PC-3 (cell line): ENCODE measurements around the gene OR7G1. TPM values are rescaled to one million over a fixed set of nuclear protein-coding genes. Genes with fewer than 3 reads are reported as not detected.

Experiments used
- ATAC-seq: fragments of 200-7000 bp; cut with Tn5 transposase; 2 replicates; pipeline ENCODE4 v1.9.1; 2020; ENCODE audit warnings: mild to moderate bottlenecking, moderate library complexity
- BruUV-seq: library from RNA; stranded (reverse); fragments of 400-500 nt; replicated peaks from 2 replicates; lab custom pipeline; 2021; lab: Mats Ljungman, UMichigan
- CTCF ChIA-PET: fragments of 300-600 bp; sonication (Branson Sonifier 250); formaldehyde crosslinking; loops from one replicate; lab custom pipeline; 2022; ENCODE audit warnings: antibody characterized with exemption; lab: Charles Lee
- POLR2A ChIA-PET: fragments of 300-600 bp; sonication (Branson Sonifier 250); formaldehyde crosslinking; loops from one replicate; lab custom pipeline; 2022; ENCODE audit warnings: antibody characterized with exemption; ENCODE audit not compliant: unreplicated experiment; lab: Charles Lee
- DNase-seq: peaks from one replicate; pipeline ENCODE4 v3.0.0-alpha.2; 2015
- H2AFZ ChIP-seq: fragments of 300-600 bp; sonication (generic); 2 replicates; pipeline ENCODE4 v1.6.0; 2016; ENCODE audit warnings: antibody characterized with exemption, low read length
- H3F3A ChIP-seq: fragments of 300-600 bp; sonication (generic); one replicate; pipeline ENCODE4 v1.6.0; 2017; ENCODE audit warnings: antibody characterized with exemption, low read length, control low read depth, mild to moderate bottlenecking; ENCODE audit not compliant: unreplicated experiment
- H3K27ac ChIP-seq: fragments of 300-600 bp; sonication (generic); 2 replicates; pipeline ENCODE4 v1.5.1; 2016; ENCODE audit warnings: mild to moderate bottlenecking, low read length
- H3K27me3 ChIP-seq: fragments of 300-600 bp; sonication (generic); 2 replicates; pipeline ENCODE4 v1.6.1; 2016; ENCODE audit warnings: low read length, mixed read lengths
- H3K36me3 ChIP-seq: fragments of 300-600 bp; sonication (generic); 2 replicates; pipeline ENCODE4 v1.6.1; 2016; ENCODE audit warnings: low read depth, mixed run types, low read length, mixed read lengths
- H3K4me1 ChIP-seq: fragments of 300-600 bp; sonication (generic); 2 replicates; pipeline ENCODE4 v1.5.1; 2016; ENCODE audit warnings: low read length; ENCODE audit not compliant: insufficient read depth
- H3K4me2 ChIP-seq: fragments of 300-600 bp; sonication (generic); 2 replicates; pipeline ENCODE4 v1.6.0; 2016; ENCODE audit warnings: low read length
- H3K4me3 ChIP-seq: fragments of 300-600 bp; sonication (generic); 2 replicates; pipeline ENCODE4 v1.5.1; 2016; ENCODE audit warnings: mild to moderate bottlenecking, low read length, mixed read lengths
- H3K79me2 ChIP-seq: fragments of 300-600 bp; sonication (generic); 2 replicates; pipeline ENCODE4 v1.6.1; 2017; ENCODE audit warnings: low read length, mixed read lengths
- H3K9ac ChIP-seq: fragments of 300-600 bp; sonication (generic); 2 replicates; pipeline ENCODE4 v1.6.0; 2016; ENCODE audit warnings: mild to moderate bottlenecking, low read length
- H3K9me2 ChIP-seq: fragments of 300-600 bp; sonication (generic); replicated peaks from 2 replicates; pipeline ENCODE4 v1.6.1; 2016; ENCODE audit warnings: mixed run types, low read length, mixed read lengths
- H3K9me3 ChIP-seq: fragments of 300-600 bp; sonication (generic); 2 replicates; pipeline ENCODE4 v1.6.1; 2016; ENCODE audit warnings: low read length, mixed read lengths
- H4K20me1 ChIP-seq: fragments of 300-600 bp; sonication (generic); 2 replicates; pipeline ENCODE4 v1.6.1; 2016; ENCODE audit warnings: low read length, mixed read lengths
- CTCF ChIP-seq: fragments of 300-600 bp; sonication (generic); conservative IDR thresholded peaks from 2 replicates; pipeline ENCODE4 v1.5.1; 2017; ENCODE audit warnings: antibody characterized with exemption, low read depth, mild to moderate bottlenecking, low read length
- EZH2 ChIP-seq: fragments of 300-600 bp; sonication (generic); IDR thresholded peaks from one replicate; pipeline ENCODE4 v1.6.1; 2017; ENCODE audit warnings: antibody characterized with exemption, mild to moderate bottlenecking, low read length; ENCODE audit not compliant: unreplicated experiment
- EZH2phosphoT487 ChIP-seq: fragments of 300-600 bp; sonication (generic); IDR thresholded peaks from 2 replicates; pipeline ENCODE4 v1.6.1; 2018; ENCODE audit warnings: mild to moderate bottlenecking, antibody characterized with exemption, low read length, borderline replicate concordance
- intact Hi-C: fragments of 100-400 bp; cut with micrococcal nuclease; formaldehyde crosslinking; loops from 2 replicates; pipeline ENCODE4 v1.9.0; 2023
- total RNA-seq: library from RNA; depleted of rRNA; stranded (reverse); fragments of >200 nt; gene quantifications from 2 replicates; pipeline ENCODE4 v1.2.3, GENCODE V29; 2014

Gene OR7G1
- total RNA-seq, 1 experiment from 2014 or later, result not detected

- H3K9me2 ChIP-seq, result no peaks in the 10 kb centered on the region
- intact Hi-C loops, result no loop called here
- H3K9me3 ChIP-seq, result peaks cover 67% of the 10 kb centered on the region
- 0 out of 2 replicates have a peak, but pooled peaks cover 8% of the 10 kb centered on the region for H4K20me1 ChIP-seq
- no peak for ATAC-seq
- peaks cover 100% of the 10 kb centered on the region for H3K79me2 ChIP-seq
- H3F3A ChIP-seq, result no peaks in the 10 kb centered on the region
- peaks cover 97% of the 10 kb centered on the region for H3K36me3 ChIP-seq
- ChIA-PET POLR2A (no interaction called here), CTCF (no interaction called here)
- H3K4me1 ChIP-seq, result peaks cover 12% of the 10 kb centered on the region
- no peaks in the 10 kb centered on the region for H3K27me3 ChIP-seq
- H3K4me3 ChIP-seq, result no peak overlapping the region
- no peak overlapping the region for H2AFZ ChIP-seq
- no peak for DNase-seq
- no peak overlapping the region for H3K9ac ChIP-seq
- BruUV-seq, result no TSS peak
- no peak overlapping the region for H3K4me2 ChIP-seq
- no peak overlapping the region for H3K27ac ChIP-seq
- no peak for TF ChIP-seq CTCF
- no peak for TF ChIP-seq EZH2
- no peak for TF ChIP-seq EZH2phosphoT487
These were observed 35.8 kb upstream of the OR7G1 start for GRCh38 chr19:9151367-9151766.

- Histone ChIP-seq H3K36me3 (peaks cover 94% of the 10 kb centered on the region), H3K4me2 (no peak overlapping the region), H3K27me3 (no peaks in the 10 kb centered on the region), H3K9me3 (peaks cover 67% of the 10 kb centered on the region), H3K4me1 (peaks cover 12% of the 10 kb centered on the region), H2AFZ (no peak overlapping the region), H3K4me3 (no peak overlapping the region; the same call in 1 of the 2 replicates), H3K9me2 (no peaks in the 10 kb centered on the region), H4K20me1 (0 out of 2 replicates have a peak, but pooled peaks cover 8% of the 10 kb centered on the region), H3K79me2 (peaks cover 100% of the 10 kb centered on the region), H3F3A (no peaks in the 10 kb centered on the region), H3K9ac (no peak overlapping the region), H3K27ac (peak overlapping the region; percentile 8; the same call in 1 of the 2 replicates)
- CTCF ChIA-PET, result no interaction called here
- TF ChIP-seq EZH2 (no peak), CTCF (no peak), EZH2phosphoT487 (no peak)
- no peak for ATAC-seq
- intact Hi-C loops, result no loop called here
- POLR2A ChIA-PET, result no interaction called here
- BruUV-seq, result no TSS peak
- no peak for DNase-seq
These were observed 35.1 kb upstream of the OR7G1 start for GRCh38 chr19:9150650-9151049.

- no peak for TF ChIP-seq EZH2phosphoT487
- no peak for TF ChIP-seq CTCF
- TF ChIP-seq EZH2, result no peak
- no peak overlapping the region for H3K4me2 ChIP-seq
- ChIA-PET CTCF (no interaction called here), POLR2A (no interaction called here)
- no peaks in the 10 kb centered on the region for H3K9me2 ChIP-seq
- peaks cover 12% of the 10 kb centered on the region for H3K4me1 ChIP-seq
- no TSS peak for BruUV-seq
- no peaks in the 10 kb centered on the region for H3F3A ChIP-seq
- H3K9ac ChIP-seq, result no peak overlapping the region
- no peak overlapping the region; the same call in 1 of the 2 replicates for H3K4me3 ChIP-seq
- H4K20me1 ChIP-seq, result 0 out of 2 replicates have a peak, but pooled peaks cover 8% of the 10 kb centered on the region
- ATAC-seq, result peak; percentile 84
- H3K9me3 ChIP-seq, result peaks cover 69% of the 10 kb centered on the region
- intact Hi-C loops, result loop anchor here (10.0 kb wide), 1 partner anchor 285 kb away; the partner anchor contains the start of gene ZNF266
- DNase-seq, result peak; percentile 76
- peaks cover 94% of the 10 kb centered on the region for H3K36me3 ChIP-seq
- H3K27me3 ChIP-seq, result no peaks in the 10 kb centered on the region
- H3K27ac ChIP-seq, result peak overlapping the region; percentile 8; the same call in 1 of the 2 replicates
- peaks cover 100% of the 10 kb centered on the region for H3K79me2 ChIP-seq
- H2AFZ ChIP-seq, result no peak overlapping the region
These were observed 34.4 kb upstream of the OR7G1 start for GRCh38 chr19:9149997-9150396.
